Measurements from ENCODE around the gene ZNF516.

Gene ZNF516

DNA sequence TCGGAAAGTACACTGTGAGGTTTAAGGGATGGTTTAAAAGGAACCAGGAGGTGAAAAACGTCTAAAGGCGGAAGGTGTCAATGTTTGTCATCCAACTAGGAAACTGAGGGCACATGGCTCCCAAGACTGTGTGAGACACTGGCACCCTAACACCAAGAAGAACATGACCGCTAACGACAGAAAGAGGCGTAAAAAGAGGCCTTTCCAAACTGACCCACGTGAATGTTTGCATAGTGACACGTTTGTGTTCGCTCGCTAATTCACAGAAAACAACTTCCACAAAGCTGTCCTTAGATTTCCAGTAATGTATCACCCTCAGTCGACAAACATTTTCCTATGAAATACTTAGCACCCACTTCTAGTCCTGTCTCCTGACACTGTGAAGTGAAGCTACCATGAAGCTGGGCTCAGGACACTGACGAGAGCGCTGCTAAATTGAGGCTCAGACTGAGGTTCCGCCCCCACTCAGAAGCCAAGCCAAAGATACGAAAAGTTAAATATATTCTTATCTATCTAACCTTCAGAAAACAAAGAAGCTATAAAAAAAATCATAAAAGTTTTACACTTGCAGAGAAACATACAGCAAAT is 86.5 kb downstream of the ZNF516 start:
- no peak for DNase-seq (ENCODE audit: low spot score)
- no peak for ATAC-seq (ENCODE audit: low read depth)
- H3K4me3 ChIP-seq (ENCODE audit: severe bottlenecking) = no peak overlapping the region
- no peaks in the 10 kb centered on the region for H3K9me3 ChIP-seq (ENCODE audit: severe bottlenecking)
- TF ChIP-seq, protein P1, sequence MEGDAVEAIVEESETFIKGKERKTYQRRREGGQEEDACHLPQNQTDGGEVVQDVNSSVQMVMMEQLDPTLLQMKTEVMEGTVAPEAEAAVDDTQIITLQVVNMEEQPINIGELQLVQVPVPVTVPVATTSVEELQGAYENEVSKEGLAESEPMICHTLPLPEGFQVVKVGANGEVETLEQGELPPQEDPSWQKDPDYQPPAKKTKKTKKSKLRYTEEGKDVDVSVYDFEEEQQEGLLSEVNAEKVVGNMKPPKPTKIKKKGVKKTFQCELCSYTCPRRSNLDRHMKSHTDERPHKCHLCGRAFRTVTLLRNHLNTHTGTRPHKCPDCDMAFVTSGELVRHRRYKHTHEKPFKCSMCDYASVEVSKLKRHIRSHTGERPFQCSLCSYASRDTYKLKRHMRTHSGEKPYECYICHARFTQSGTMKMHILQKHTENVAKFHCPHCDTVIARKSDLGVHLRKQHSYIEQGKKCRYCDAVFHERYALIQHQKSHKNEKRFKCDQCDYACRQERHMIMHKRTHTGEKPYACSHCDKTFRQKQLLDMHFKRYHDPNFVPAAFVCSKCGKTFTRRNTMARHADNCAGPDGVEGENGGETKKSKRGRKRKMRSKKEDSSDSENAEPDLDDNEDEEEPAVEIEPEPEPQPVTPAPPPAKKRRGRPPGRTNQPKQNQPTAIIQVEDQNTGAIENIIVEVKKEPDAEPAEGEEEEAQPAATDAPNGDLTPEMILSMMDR (IDR thresholded peaks at IDR 0.05; ENCODE audit: poor library complexity, severe bottlenecking) = no peak
- no peaks in the 10 kb centered on the region for H3K4me1 ChIP-seq (ENCODE audit: insufficient read depth, poor library complexity, severe bottlenecking)
- H3K27me3 ChIP-seq (ENCODE audit: insufficient read depth, poor library complexity, severe bottlenecking) = no peaks in the 10 kb centered on the region
- no peaks in the 10 kb centered on the region for H3K36me3 ChIP-seq (ENCODE audit: low read depth)
- no peak overlapping the region for H3K27ac ChIP-seq (ENCODE audit: poor library complexity, severe bottlenecking)

DNA sequence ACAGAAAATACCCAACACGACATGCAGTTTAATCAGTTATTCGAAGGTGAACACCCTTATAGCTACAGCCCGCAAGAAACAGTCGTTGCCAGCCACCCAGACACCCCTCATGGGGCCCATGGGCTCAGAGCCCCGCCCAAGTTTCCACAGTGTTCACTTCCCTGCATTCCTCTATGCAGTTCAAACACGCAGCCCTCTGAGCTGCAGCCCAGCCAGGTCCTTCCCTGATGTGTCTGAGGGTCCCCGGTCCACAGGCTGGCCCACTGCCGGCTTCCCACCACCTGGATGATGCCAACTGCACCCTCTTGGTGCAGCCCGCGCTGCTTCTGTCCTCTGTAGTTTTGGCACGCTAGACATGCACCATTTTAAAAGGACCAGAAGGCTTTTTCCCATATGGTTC is 87.4 kb downstream of the ZNF516 start:
- H3K27ac ChIP-seq (ENCODE audit: poor library complexity, severe bottlenecking) = no peak overlapping the region
- no peaks in the 10 kb centered on the region for H3K27me3 ChIP-seq (ENCODE audit: insufficient read depth, poor library complexity, severe bottlenecking)
- H3K9me3 ChIP-seq (ENCODE audit: severe bottlenecking) = no peaks in the 10 kb centered on the region
- H3K36me3 ChIP-seq (ENCODE audit: low read depth) = no peaks in the 10 kb centered on the region
- no peaks in the 10 kb centered on the region for H3K4me1 ChIP-seq (ENCODE audit: insufficient read depth, poor library complexity, severe bottlenecking)
- TF ChIP-seq, protein P1 (IDR thresholded peaks at IDR 0.05; ENCODE audit: poor library complexity, severe bottlenecking) = no peak
- no peak for ATAC-seq (ENCODE audit: low read depth)
- no peak for DNase-seq (ENCODE audit: low spot score)
- H3K4me3 ChIP-seq (ENCODE audit: severe bottlenecking) = no peak overlapping the region

DNA sequence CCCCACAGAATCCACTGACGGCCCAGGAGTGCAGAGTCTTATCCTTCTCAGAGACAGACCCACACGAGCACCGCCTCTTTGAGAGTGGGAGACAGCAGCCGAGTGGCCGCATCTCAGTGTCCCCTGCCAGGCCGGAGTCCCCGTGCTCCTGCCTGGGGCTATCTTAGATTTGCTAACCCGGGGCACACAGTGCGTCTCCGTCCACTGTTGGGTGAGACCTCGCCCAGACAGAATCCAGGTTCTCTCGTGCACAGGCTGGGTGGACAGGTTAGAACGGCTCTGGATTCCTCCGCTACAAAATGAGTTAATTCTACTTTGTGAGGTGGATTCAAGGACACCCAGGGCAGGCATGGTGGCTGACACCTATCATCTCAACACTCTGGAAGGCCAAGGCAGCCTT is 88.3 kb downstream of the ZNF516 start:
- DNase-seq (ENCODE audit: low spot score) = no peak
- TF ChIP-seq, protein P1 (IDR thresholded peaks at IDR 0.05; ENCODE audit: poor library complexity, severe bottlenecking) = no peak
- no peak overlapping the region for H3K4me3 ChIP-seq (ENCODE audit: severe bottlenecking)
- H3K27ac ChIP-seq (ENCODE audit: poor library complexity, severe bottlenecking) = no peak overlapping the region
- no peaks in the 10 kb centered on the region for H3K9me3 ChIP-seq (ENCODE audit: severe bottlenecking)
- H3K27me3 ChIP-seq (ENCODE audit: insufficient read depth, poor library complexity, severe bottlenecking) = no peaks in the 10 kb centered on the region
- H3K36me3 ChIP-seq (ENCODE audit: low read depth) = no peaks in the 10 kb centered on the region
- ATAC-seq (ENCODE audit: low read depth) = no peak
- H3K4me1 ChIP-seq (ENCODE audit: insufficient read depth, poor library complexity, severe bottlenecking) = no peaks in the 10 kb centered on the region

DNA sequence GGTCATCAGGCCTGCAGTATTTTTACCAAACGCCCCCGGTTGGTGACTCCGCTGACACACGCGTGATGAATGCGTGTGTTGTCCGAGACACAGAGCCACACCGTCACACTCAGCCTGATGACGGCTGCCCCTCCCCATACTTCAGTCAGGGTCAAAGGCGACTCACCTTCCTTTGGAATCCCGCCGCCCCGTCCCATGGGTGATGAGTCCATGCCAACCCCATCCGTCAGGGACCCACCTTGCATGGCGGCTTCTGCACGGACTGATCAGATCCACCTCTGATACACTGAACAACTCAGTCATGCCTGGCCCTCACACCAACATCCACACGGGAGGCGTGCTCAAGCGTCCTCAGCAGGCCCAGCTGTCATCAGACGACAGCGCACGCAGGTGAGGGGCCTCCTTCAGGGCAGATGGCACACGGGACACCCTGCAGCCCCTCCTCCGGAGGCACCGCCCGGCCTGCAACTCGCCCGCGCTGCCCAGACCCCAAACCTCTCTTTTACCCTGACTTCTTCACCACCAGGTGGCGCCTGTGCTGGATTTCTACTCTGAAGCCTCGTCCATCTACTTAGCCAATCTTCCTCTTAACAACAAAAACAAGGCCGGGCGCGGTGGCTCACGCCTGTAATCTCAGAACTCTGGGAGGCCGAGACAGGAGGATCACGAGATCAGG is 89.2 kb downstream of the ZNF516 start:
- DNase-seq (ENCODE audit: low spot score) = no peak
- Histone ChIP-seq H3K27me3 (ENCODE audit: insufficient read depth, poor library complexity, severe bottlenecking) (no peaks in the 10 kb centered on the region), H3K9me3 (ENCODE audit: severe bottlenecking) (no peaks in the 10 kb centered on the region), H3K36me3 (ENCODE audit: low read depth) (no peaks in the 10 kb centered on the region), H3K27ac (ENCODE audit: poor library complexity, severe bottlenecking) (no peak overlapping the region), H3K4me1 (ENCODE audit: insufficient read depth, poor library complexity, severe bottlenecking) (no peaks in the 10 kb centered on the region), H3K4me3 (ENCODE audit: severe bottlenecking) (no peak overlapping the region)
- TF ChIP-seq, protein P1 (IDR thresholded peaks at IDR 0.05; ENCODE audit: poor library complexity, severe bottlenecking) = peak; percentile 58
- ATAC-seq (ENCODE audit: low read depth) = peak; percentile 60; the same call in 2 of the 3 replicates

DNA sequence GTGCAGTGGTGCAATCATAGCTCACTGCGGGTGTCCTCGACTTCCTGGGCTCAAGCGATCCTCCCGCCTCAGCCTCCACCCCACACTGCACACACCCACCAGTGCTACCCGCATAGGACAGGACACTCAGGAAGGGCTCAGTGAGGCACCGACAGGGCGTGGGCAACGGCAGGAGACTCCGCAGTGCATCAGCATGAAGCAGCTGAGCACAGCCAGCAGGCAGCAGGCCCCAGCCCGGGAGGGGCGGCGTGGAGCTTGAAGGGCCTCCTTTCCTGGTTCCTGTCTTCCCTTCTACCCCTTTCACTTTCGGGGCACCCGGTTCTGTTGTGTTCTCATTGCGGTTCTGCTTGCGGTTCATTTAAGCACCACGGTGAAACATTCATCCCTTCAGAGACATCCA is 89.8 kb downstream of the ZNF516 start:
- Histone ChIP-seq H3K9me3 (ENCODE audit: severe bottlenecking) (no peaks in the 10 kb centered on the region), H3K27ac (ENCODE audit: poor library complexity, severe bottlenecking) (no peak overlapping the region), H3K27me3 (ENCODE audit: insufficient read depth, poor library complexity, severe bottlenecking) (no peaks in the 10 kb centered on the region), H3K36me3 (ENCODE audit: low read depth) (no peaks in the 10 kb centered on the region), H3K4me3 (ENCODE audit: severe bottlenecking) (no peak overlapping the region), H3K4me1 (ENCODE audit: insufficient read depth, poor library complexity, severe bottlenecking) (no peaks in the 10 kb centered on the region)
- TF ChIP-seq, protein P1 (IDR thresholded peaks at IDR 0.05; ENCODE audit: poor library complexity, severe bottlenecking) = no peak
- ATAC-seq (ENCODE audit: low read depth) (no peak), DNase-seq (ENCODE audit: low spot score) (no peak)

Measured in RWPE2 (cell line).